IMR-90 (cell line): Measurements from ENCODE around the gene GPR62. TPM values are rescaled to one million over a fixed set of nuclear protein-coding genes. Genes with fewer than 3 reads are reported as not detected.

Source experiments
- ATAC-seq: fragments of 200-7000 bp; cut with Tn5 transposase; 2 replicates; pipeline ENCODE4 v1.9.1; 2020; ENCODE audit warnings: low read depth, mild to moderate bottlenecking, moderate library complexity
- BruUV-seq: library from RNA; stranded (reverse); fragments of 400-500 nt; replicated peaks from 2 replicates; lab custom pipeline; 2021; lab: Mats Ljungman, UMichigan
- CTCF ChIA-PET: fragments of 300-600 bp; formaldehyde crosslinking; extraction: SDS; loops from one replicate; lab custom pipeline; 2021; ENCODE audit warnings: antibody characterized with exemption; lab: Yijun Ruan, JAX
- POLR2A ChIA-PET: fragments of 300-600 bp; sonication (Branson Sonifier 250); formaldehyde crosslinking; loops from one replicate; lab custom pipeline; 2022; ENCODE audit warnings: antibody characterized with exemption; ENCODE audit not compliant: unreplicated experiment; lab: Charles Lee
- DNase-seq: peaks from one replicate; pipeline ENCODE4 v3.0.0; 2013
- H2AFZ ChIP-seq: replicated peaks from 2 replicates; pipeline ENCODE3; 2013; ENCODE audit warnings: low read length, mild to moderate bottlenecking; ENCODE audit not compliant: poor library complexity
- H2AK5ac ChIP-seq: 2 replicates; pipeline ENCODE4 v1.6.1; 2013; ENCODE audit warnings: low read depth, low read length, inconsistent platforms
- H2AK9ac ChIP-seq: replicated peaks from 2 replicates; pipeline ENCODE3; 2013; ENCODE audit warnings: mild to moderate bottlenecking, low read depth, low read length, moderate library complexity; ENCODE audit not compliant: poor library complexity
- H2BK120ac ChIP-seq: 2 replicates; pipeline ENCODE4 v1.6.1; 2013; ENCODE audit warnings: low read depth, low read length, inconsistent platforms
- H2BK15ac ChIP-seq: 3 replicates; pipeline ENCODE4 v1.6.1; 2013; ENCODE audit warnings: low read depth, low read length, inconsistent platforms
- H2BK20ac ChIP-seq: 2 replicates; pipeline ENCODE4 v1.6.1; 2013; ENCODE audit warnings: low read depth, mild to moderate bottlenecking, inconsistent platforms, low read length, moderate library complexity
- H2BK5ac ChIP-seq: 2 replicates; pipeline ENCODE4 v1.6.1; 2013; ENCODE audit warnings: mild to moderate bottlenecking, low read depth, low read length, inconsistent platforms; ENCODE audit not compliant: poor library complexity, severe bottlenecking
- H3K14ac ChIP-seq: replicated peaks from 2 replicates; pipeline ENCODE4 v1.6.1; 2013; ENCODE audit warnings: low read depth, low read length, inconsistent platforms
- H3K18ac ChIP-seq: 2 replicates; pipeline ENCODE4 v1.6.1; 2013; ENCODE audit warnings: low read depth, low read length, control low read depth
- H3K23ac ChIP-seq: 2 replicates; pipeline ENCODE4 v1.6.1; 2013; ENCODE audit warnings: low read depth, low read length, inconsistent platforms
- H3K27ac ChIP-seq: 2 replicates; pipeline ENCODE4 v1.5.1; 2013; ENCODE audit warnings: mild to moderate bottlenecking, control low read depth, low read length; ENCODE audit not compliant: insufficient read depth
- H3K27me3 ChIP-seq: 2 replicates; pipeline ENCODE4 v1.6.1; 2013; ENCODE audit warnings: low read length; ENCODE audit not compliant: control insufficient read depth, insufficient read depth
- H3K36me3 ChIP-seq: 2 replicates; pipeline ENCODE4 v1.6.1; 2013; ENCODE audit warnings: low read length, mixed read lengths; ENCODE audit not compliant: control insufficient read depth, insufficient read depth
- H3K4ac ChIP-seq: 2 replicates; pipeline ENCODE4 v1.6.1; 2013; ENCODE audit warnings: low read depth, low read length, inconsistent platforms
- H3K4me1 ChIP-seq: 2 replicates; pipeline ENCODE4 v1.6.1; 2013; ENCODE audit warnings: low read length, mixed read lengths; ENCODE audit not compliant: control insufficient read depth, insufficient read depth
- H3K4me2 ChIP-seq: 2 replicates; pipeline ENCODE4 v1.6.1; 2013; ENCODE audit warnings: low read depth, mild to moderate bottlenecking, control low read depth, low read length, moderate library complexity
- H3K4me3 ChIP-seq: 2 replicates; pipeline ENCODE4 v1.5.1; 2013; ENCODE audit warnings: low read depth, mild to moderate bottlenecking, control low read depth, low read length, moderate library complexity; ENCODE audit not compliant: insufficient read depth
- H3K56ac ChIP-seq: 2 replicates; pipeline ENCODE4 v1.6.1; 2013; ENCODE audit warnings: low read length, inconsistent platforms; ENCODE audit not compliant: insufficient read depth; ENCODE audit errors: extremely low read depth
- H3K79me1 ChIP-seq, 2 experiments: 2 replicates each; pipeline ENCODE4 v1.6.1; 2013; ENCODE audit warnings: low read length in 2 of 2, inconsistent platforms in 1 of 2, low read depth in 1 of 2
- H3K9ac ChIP-seq: 2 replicates; pipeline ENCODE4 v1.6.1; 2013; ENCODE audit warnings: low read depth, low read length, control low read depth
- H3K9me1 ChIP-seq: 2 replicates; pipeline ENCODE4 v1.6.1; 2013; ENCODE audit warnings: low read length, inconsistent platforms; ENCODE audit not compliant: insufficient read depth
- H3K9me3 ChIP-seq: 2 replicates; pipeline ENCODE4 v1.6.1; 2013; ENCODE audit warnings: low read length; ENCODE audit not compliant: control insufficient read depth, insufficient read depth
- H4K20me1 ChIP-seq: 2 replicates; pipeline ENCODE4 v1.6.1; 2013; ENCODE audit warnings: low read length, inconsistent platforms; ENCODE audit not compliant: insufficient read depth
- H4K5ac ChIP-seq: 2 replicates; pipeline ENCODE4 v1.6.1; 2013; ENCODE audit warnings: mild to moderate bottlenecking, low read depth, low read length, control low read depth
- H4K8ac ChIP-seq, 2 experiments: 2 replicates each; pipeline ENCODE4 v1.6.1; 2013; ENCODE audit warnings: low read depth in 2 of 2, low read length in 2 of 2, control low read depth in 1 of 2, inconsistent platforms in 1 of 2
- H4K91ac ChIP-seq: 2 replicates; pipeline ENCODE4 v1.6.1; 2013; ENCODE audit warnings: low read depth, low read length, inconsistent platforms; ENCODE audit not compliant: insufficient read depth
- BHLHE40 ChIP-seq: fragments of 150-350 bp; IDR thresholded peaks from 2 replicates; pipeline ENCODE4 v1.6.1; 2016; ENCODE audit warnings: mild to moderate bottlenecking, low read depth, low read length
- CEBPB ChIP-seq: IDR thresholded peaks from 2 replicates; pipeline ENCODE4 v1.6.1; 2012; ENCODE audit warnings: low read depth, low read length, improper control_type of control experiment
- CHD1 ChIP-seq: IDR thresholded peaks from 2 replicates; pipeline ENCODE4 v1.6.1; 2012; ENCODE audit warnings: low read depth, low read length, improper control_type of control experiment
- CTCF ChIP-seq: conservative IDR thresholded peaks from 2 replicates; pipeline ENCODE4 v1.5.1; 2012; ENCODE audit warnings: mild to moderate bottlenecking, low read depth, low read length, improper control_type of control experiment
- ELK1 ChIP-seq: fragments of 150-350 bp; IDR thresholded peaks from 2 replicates; pipeline ENCODE4 v1.6.1; 2016; ENCODE audit warnings: low read depth, mild to moderate bottlenecking, low read length, moderate library complexity, borderline replicate concordance
- FOS ChIP-seq: fragments of 150-350 bp; IDR thresholded peaks from 2 replicates; pipeline ENCODE4 v1.6.1; 2016; ENCODE audit warnings: low read depth, low read length
- MAFK ChIP-seq: IDR thresholded peaks from 2 replicates; pipeline ENCODE4 v1.6.1; 2012; ENCODE audit warnings: low read depth, low read length, improper control_type of control experiment
- MAZ ChIP-seq: IDR thresholded peaks from 2 replicates; pipeline ENCODE4 v1.6.1; 2012; ENCODE audit warnings: low read depth, mild to moderate bottlenecking, low read length, improper control_type of control experiment, moderate library complexity, borderline replicate concordance
- MXI1 ChIP-seq: IDR thresholded peaks from 2 replicates; pipeline ENCODE4 v1.6.1; 2012; ENCODE audit warnings: low read depth, mild to moderate bottlenecking, low read length, moderate library complexity, borderline replicate concordance
- NFE2L2 ChIP-seq: fragments of 150-350 bp; IDR thresholded peaks from 2 replicates; pipeline ENCODE4 v1.6.1; 2016; ENCODE audit warnings: low read depth, mild to moderate bottlenecking, low read length
- POLR2A ChIP-seq: IDR thresholded peaks from 2 replicates; pipeline ENCODE4 v1.6.1; 2012; ENCODE audit warnings: mild to moderate bottlenecking, low read depth, low read length
- RAD21 ChIP-seq: IDR thresholded peaks from 2 replicates; pipeline ENCODE4 v1.6.1; 2012; ENCODE audit warnings: low read length, improper control_type of control experiment
- RCOR1 ChIP-seq: IDR thresholded peaks from 2 replicates; pipeline ENCODE4 v1.6.1; 2012; ENCODE audit warnings: mild to moderate bottlenecking, low read length, improper control_type of control experiment; ENCODE audit not compliant: insufficient replicate concordance
- RFX5 ChIP-seq: IDR thresholded peaks from 2 replicates; pipeline ENCODE4 v1.8.0; 2012; ENCODE audit warnings: low read depth, mild to moderate bottlenecking, low read length, moderate library complexity
- SMC3 ChIP-seq: fragments of 150-350 bp; IDR thresholded peaks from 2 replicates; pipeline ENCODE4 v1.6.1; 2016; ENCODE audit warnings: low read depth, mild to moderate bottlenecking, antibody characterized with exemption, low read length, moderate library complexity
- USF2 ChIP-seq: fragments of 150-350 bp; IDR thresholded peaks from 2 replicates; pipeline ENCODE4 v1.6.1; 2017; ENCODE audit warnings: mild to moderate bottlenecking, antibody characterized with exemption, low read length, low read depth
- WGBS, 2 experiments: methylation state at CpG; one replicate each; pipeline versions ENCODE4 v1.1.5 to v1.1.7; 2013; ENCODE audit warnings: missing lambda C conversion rate in 2 of 2; ENCODE audit not compliant: insufficient read length in 1 of 2; ENCODE audit errors: extremely low coverage in 2 of 2; 5-methylcytosine and 5-hydroxymethylcytosine counted together
- dilution Hi-C: fragments of 300-500 bp; cut with HindIII; formaldehyde crosslinking; loops from one replicate; pipeline ENCODE4 v1.14.3; 2018; ENCODE audit warnings: low sequenced_read_pairs; ENCODE audit not compliant: unreplicated experiment
- in situ Hi-C: fragments of 300-500 bp; cut with MboI; formaldehyde crosslinking; loops from 3 replicates; pipeline ENCODE4 v1.14.3; 2019; ENCODE audit warnings: low sequenced_read_pairs, inconsistent platforms, mixed read lengths
- intact Hi-C: fragments of 100-400 bp; cut with micrococcal nuclease; formaldehyde crosslinking; loops from 2 replicates; pipeline ENCODE4 v1.10.0; 2022
- polyA plus RNA-seq, 3 experiments: library from polyadenylated mRNA; depleted of rRNA; stranded (reverse); fragments of >200 nt; gene quantifications; 2 replicates each; pipeline ENCODE4 v1.2.3, GENCODE V29; 2012; ENCODE audit warnings: low replicate concordance in 1 of 3
- total RNA-seq: library from RNA; depleted of rRNA; stranded (reverse); fragments of >200 nt; gene quantifications from 2 replicates; pipeline ENCODE4 v1.2.3, GENCODE V29; 2012

Gene GPR62
- total and polyA plus RNA-seq, 2 of the 4 experiments (the other 2 are of a cell fraction), result under 0.01 TPM; not detected in 1

- Histone ChIP-seq H3K9me1 (no peaks in the 10 kb centered on the region), H4K91ac (no peak overlapping the region), H2BK20ac (no peak overlapping the region), H3K18ac (no peak overlapping the region), H3K79me1 (peaks cover 5 to 8% of the 10 kb centered on the region in 2 experiments; a peak in 3 of 4 replicates), H3K27ac (no peak overlapping the region), H3K14ac (no peak overlapping the region), H2AK9ac (no peak overlapping the region), H3K36me3 (peaks cover under 1% of the 10 kb centered on the region), H3K23ac (no peak overlapping the region), H3K9ac (no peak overlapping the region), H2AK5ac (no peak overlapping the region), H2AFZ (no peak overlapping the region), H3K56ac (no peak overlapping the region), H3K27me3 (no peaks in the 10 kb centered on the region), H3K9me3 (no peaks in the 10 kb centered on the region), H2BK5ac (no peak overlapping the region), H4K8ac (no peak overlapping the region), H3K4me2 (no peak overlapping the region), H2BK15ac (no peak overlapping the region), H3K4me3 (no peak overlapping the region), H4K20me1 (0 out of 2 replicates have a peak, but pooled peaks cover 5% of the 10 kb centered on the region), H2BK120ac (no peak overlapping the region), H4K5ac (no peak overlapping the region), H3K4me1 (no peaks in the 10 kb centered on the region; the same call in 1 of the 2 replicates), H3K4ac (no peak overlapping the region)
- no TSS peak for BruUV-seq
- dilution Hi-C loops, result no loop called here
- no CpG with 5 or more reads among the region's 2 CpGs for WGBS, 2 experiments
- ATAC-seq (no peak), DNase-seq (no peak)
- TF ChIP-seq RAD21, result no peak
- TF ChIP-seq SMC3, result no peak
- TF ChIP-seq MXI1, result no peak
- no peak for TF ChIP-seq CTCF
- no peak for TF ChIP-seq NFE2L2
- no peak for TF ChIP-seq BHLHE40
- no peak for TF ChIP-seq MAZ
- no peak for TF ChIP-seq FOS
- no peak for TF ChIP-seq MAFK
- TF ChIP-seq CEBPB, result no peak
- no peak for TF ChIP-seq USF2
- TF ChIP-seq RFX5, result no peak
- TF ChIP-seq RCOR1, result no peak
- no peak for TF ChIP-seq ELK1
- TF ChIP-seq POLR2A, result no peak
- TF ChIP-seq CHD1, result no peak
- intact Hi-C loops, result loop anchor here (5.0 kb wide), 2 partner anchors 197 to 337 kb away; partner anchors contain the start of gene ALAS1
- in situ Hi-C loops, result loop anchor here (5.0 kb wide), 1 partner anchor 127 kb away; no protein-coding TSS in a partner anchor
- POLR2A ChIA-PET, result no interaction called here
- CTCF ChIA-PET, result no interaction called here
Observed at GRCh38 chr3:51999846-52000245, 44.7 kb downstream of the GPR62 start.
